Adrenal gland (tissue), 5 donors: ENCODE results near the gene ZFP64.

Experiments
- CTCF ChIP-seq, 6 experiments: fragments of 450-650 bp in 4 of 6; fragments of 200-600 bp in 2 of 6; sonication (generic) in 1 of 6; IDR thresholded peaks; 1 replicate in 5 of 6; 2 replicates in 1 of 6; pipeline versions ENCODE4 v1.5.1 to v1.8.0; 2016 to 2021; ENCODE audit warnings: antibody characterized with exemption in 6 of 6, mild to moderate bottlenecking in 2 of 6, moderate library complexity in 1 of 6
- POLR2A ChIP-seq, 2 donors: fragments of 450-650 bp; IDR thresholded peaks; one replicate each; pipeline ENCODE4 v1.6.1; 2017; ENCODE audit warnings: antibody characterized with exemption in 2 of 2, mild to moderate bottlenecking in 2 of 2, moderate library complexity in 1 of 2
- donor health status: DM: no; HTN: no; CAD: no.

GRCh38 chr20:52213995-52214394 lies 22.4 kb upstream of the ZFP64 start:
- no peak for TF ChIP-seq CTCF (IDR thresholded peaks at IDR 0.05)
- no peak for TF ChIP-seq POLR2A (IDR thresholded peaks at IDR 0.05)
